Skeletal muscle tissue (tissue), 4 donors: ENCODE results near the gene PKD1L1. TPM values are rescaled to one million over a fixed set of nuclear protein-coding genes. Genes with fewer than 3 reads are reported as not detected.
"Not testable (repeated sequence)": the region's sequence is repeated elsewhere in the genome, so short reads cannot be mapped to it uniquely, and the experiment has no call there.

Source experiments
- H3K27ac ChIP-seq: one replicate; pipeline ENCODE4 v1.7.0; 2013; ENCODE audit warnings: mild to moderate bottlenecking, low read depth, low read length, inconsistent platforms
- H3K27me3 ChIP-seq, 3 donors: one replicate each; pipeline ENCODE4 v1.7.0; 2013; ENCODE audit warnings: low read length in 3 of 3; ENCODE audit not compliant: control insufficient read depth in 3 of 3, insufficient read depth in 3 of 3
- H3K36me3 ChIP-seq, 3 donors: one replicate each; pipeline ENCODE4 v1.7.0; 2013; ENCODE audit warnings: low read length in 3 of 3; ENCODE audit not compliant: control insufficient read depth in 3 of 3, insufficient read depth in 3 of 3
- H3K4me1 ChIP-seq, 3 donors: one replicate each; pipeline ENCODE4 v1.7.0; 2013; ENCODE audit warnings: low read length in 3 of 3, mild to moderate bottlenecking in 3 of 3; ENCODE audit not compliant: control insufficient read depth in 3 of 3, insufficient read depth in 3 of 3
- H3K4me3 ChIP-seq, 3 donors: one replicate each; pipeline ENCODE4 v1.7.0; 2013; ENCODE audit warnings: low read length in 3 of 3
- H3K9ac ChIP-seq, 3 donors: one replicate each; pipeline ENCODE4 v1.7.0; 2013; ENCODE audit warnings: low read length in 3 of 3, mild to moderate bottlenecking in 3 of 3, moderate library complexity in 2 of 3, low read depth in 1 of 3
- H3K9me3 ChIP-seq, 3 donors: one replicate each; pipeline ENCODE4 v1.7.0; 2013; ENCODE audit warnings: low read length in 3 of 3; ENCODE audit not compliant: control insufficient read depth in 3 of 3
- total RNA-seq: library from RNA; depleted of rRNA; stranded (reverse); fragments of >200 nt; gene quantifications from one replicate; pipeline ENCODE4 v1.2.3, GENCODE V29; 2014
- donor health status: Osteomylitis.

PKD1L1 gene
- total RNA-seq, 1 donor from 2014 or later, result 0.52 TPM

DNA sequence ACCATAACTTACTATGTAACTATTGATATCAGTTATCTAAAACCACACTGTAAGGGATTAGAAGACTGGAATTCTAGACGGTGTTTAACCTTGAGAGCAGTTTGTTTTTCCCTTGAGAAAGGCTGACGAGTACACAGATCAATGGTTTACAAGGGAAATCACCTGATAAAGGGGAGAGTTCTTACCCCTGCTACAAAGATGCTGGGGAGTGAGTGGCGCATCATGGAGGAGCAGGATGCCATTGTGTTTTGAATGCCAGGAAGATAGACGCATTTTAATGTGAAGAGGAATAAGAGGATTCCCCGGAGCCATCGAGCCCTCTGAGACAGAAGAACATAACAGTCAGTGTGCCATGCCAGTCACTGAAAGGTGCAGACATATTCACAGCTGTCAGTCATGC lies 145.2 kb downstream of the PKD1L1 start:
- H3K4me3 ChIP-seq, result no peak overlapping the region
- H3K36me3 ChIP-seq, result peaks cover 0 to 4% (median 0%) of the 10 kb centered on the region in 3 donors
- no peaks in the 10 kb centered on the region for H3K27me3 ChIP-seq
- peaks cover 0 to 5% (median 2%) of the 10 kb centered on the region in 3 donors for H3K4me1 ChIP-seq
- H3K9me3 ChIP-seq, result no peaks in the 10 kb centered on the region
- H3K27ac ChIP-seq, result no peak overlapping the region
- no peak overlapping the region for H3K9ac ChIP-seq

GRCh38 chr7:47801423-47801822 lies 146.8 kb downstream of the PKD1L1 start:
- no peaks in the 10 kb centered on the region for H3K9me3 ChIP-seq
- H3K4me3 ChIP-seq, result no peak overlapping the region
- no peaks in the 10 kb centered on the region for H3K4me1 ChIP-seq
- H3K36me3 ChIP-seq, result peaks cover 0 to 4% (median 0%) of the 10 kb centered on the region in 3 donors
- H3K9ac ChIP-seq, result no peak overlapping the region
- H3K27ac ChIP-seq, result no peak overlapping the region
- H3K27me3 ChIP-seq, result no peaks in the 10 kb centered on the region

DNA sequence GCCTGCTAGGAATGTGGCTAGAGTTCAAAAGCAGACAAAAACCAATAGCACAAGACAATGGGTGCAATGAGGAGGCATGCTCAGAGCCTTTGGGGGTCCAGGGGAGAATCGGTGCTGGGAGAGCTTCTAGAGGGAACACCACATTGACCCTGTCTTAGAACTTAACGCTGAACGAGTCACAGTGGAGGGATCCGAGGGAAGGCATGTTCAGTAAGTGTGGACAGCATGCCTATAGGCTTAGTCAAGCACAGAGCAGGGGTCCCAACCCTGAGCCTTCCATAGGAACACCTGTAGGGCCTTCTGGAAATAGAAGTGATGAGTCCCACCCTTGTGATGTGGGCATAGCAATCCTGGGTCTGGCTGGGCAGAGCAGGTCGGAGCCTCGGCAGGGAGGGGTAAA lies 148.7 kb downstream of the PKD1L1 start:
- H3K9ac ChIP-seq, result no peak overlapping the region
- H3K4me3 ChIP-seq, result no peak overlapping the region
- H3K27me3 ChIP-seq, result no peaks in the 10 kb centered on the region
- no peaks in the 10 kb centered on the region for H3K4me1 ChIP-seq
- H3K9me3 ChIP-seq, result no peaks in the 10 kb centered on the region
- peaks cover 0 to 4% (median 0%) of the 10 kb centered on the region in 3 donors for H3K36me3 ChIP-seq
- no peak overlapping the region for H3K27ac ChIP-seq

DNA sequence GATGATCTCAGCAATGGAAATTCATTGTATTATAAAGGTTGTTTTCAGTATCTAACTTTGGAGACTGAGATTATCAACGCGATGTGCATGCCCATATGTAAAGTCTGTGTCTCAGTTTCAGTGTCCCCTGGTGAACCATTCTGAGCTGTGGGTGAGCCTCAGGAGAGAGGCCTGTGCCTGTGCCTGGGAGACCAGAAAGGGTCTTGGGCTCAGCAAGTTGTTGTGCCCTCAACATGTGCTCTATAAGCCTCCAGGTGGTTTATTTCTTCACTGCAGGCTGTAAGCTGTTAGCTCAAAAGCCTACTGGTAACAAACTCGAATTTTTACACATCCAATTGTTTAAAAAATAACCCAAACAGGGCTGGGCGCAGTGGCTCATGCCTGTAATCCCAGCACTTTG lies 151.9 kb downstream of the PKD1L1 start:
- Histone ChIP-seq H3K27ac (no peak overlapping the region), H3K4me1 (no peaks in the 10 kb centered on the region), H3K9ac (no peak overlapping the region), H3K27me3 (no peaks in the 10 kb centered on the region), H3K36me3 (peaks cover 0 to 4% (median 0%) of the 10 kb centered on the region in 3 donors), H3K9me3 (no peaks in the 10 kb centered on the region), H3K4me3 (no peak overlapping the region)

- H3K27ac ChIP-seq, result no peak overlapping the region
- no peak overlapping the region for H3K4me3 ChIP-seq
- no peaks in the 10 kb centered on the region for H3K4me1 ChIP-seq
- peaks cover 0 to 4% (median 0%) of the 10 kb centered on the region in 3 donors for H3K36me3 ChIP-seq
- no peaks in the 10 kb centered on the region for H3K9me3 ChIP-seq
- no peaks in the 10 kb centered on the region for H3K27me3 ChIP-seq
- no peak overlapping the region for H3K9ac ChIP-seq
Observed at GRCh38 chr7:47795631-47796030, 152.6 kb downstream of the PKD1L1 start.

DNA sequence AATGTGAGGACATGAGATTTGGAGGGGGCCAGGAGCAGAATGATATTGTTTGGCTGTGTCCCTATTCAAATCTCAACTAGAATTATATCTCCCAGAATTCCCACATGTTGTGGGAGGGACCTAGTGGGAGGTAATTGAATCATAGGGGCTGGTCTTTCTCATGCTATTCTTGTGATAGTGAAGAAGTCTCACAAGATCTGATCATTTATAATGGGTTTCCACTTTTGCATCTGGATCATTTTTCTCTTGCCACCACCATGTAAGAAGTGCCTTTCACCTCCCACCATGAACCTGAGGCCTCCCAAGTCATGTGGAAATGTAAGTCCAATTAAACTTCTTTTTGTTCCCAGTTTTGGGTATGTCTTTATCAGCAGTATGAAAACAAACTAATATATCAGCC lies 153.1 kb downstream of the PKD1L1 start:
- not testable (repeated sequence) for H3K27ac ChIP-seq, H3K9me3 ChIP-seq, H3K4me3 ChIP-seq, H3K4me1 ChIP-seq, H3K36me3 ChIP-seq, H3K9ac ChIP-seq, H3K27me3 ChIP-seq

GRCh38 chr7:47794016-47794415 lies 154.2 kb downstream of the PKD1L1 start:
- no peak overlapping the region for H3K9ac ChIP-seq
- no peaks in the 10 kb centered on the region for H3K36me3 ChIP-seq
- no peaks in the 10 kb centered on the region for H3K4me1 ChIP-seq
- no peak overlapping the region for H3K27ac ChIP-seq
- no peaks in the 10 kb centered on the region for H3K27me3 ChIP-seq
- no peak overlapping the region for H3K4me3 ChIP-seq
- no peaks in the 10 kb centered on the region for H3K9me3 ChIP-seq

DNA sequence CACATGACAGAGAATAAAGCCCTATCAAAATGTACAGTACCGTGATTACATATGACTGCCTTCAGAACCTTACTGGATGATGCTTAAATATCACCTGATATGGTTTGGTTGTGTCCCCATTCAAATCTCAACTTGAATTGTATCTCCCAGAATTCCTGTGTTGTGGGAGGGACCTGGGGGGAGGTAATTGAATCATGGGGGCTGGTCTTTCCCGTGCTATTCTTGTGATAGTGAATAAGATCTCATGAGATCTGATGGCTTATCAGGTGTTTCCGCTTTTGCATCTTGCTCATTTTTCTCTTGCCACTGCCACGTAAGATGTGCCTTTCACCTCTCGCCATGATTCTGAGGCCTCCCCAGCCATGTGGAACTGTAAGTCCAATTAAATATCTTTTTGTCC lies 155.1 kb downstream of the PKD1L1 start:
- not testable (repeated sequence) for H3K36me3 ChIP-seq, H3K4me1 ChIP-seq, H3K27me3 ChIP-seq, H3K27ac ChIP-seq, H3K9ac ChIP-seq, H3K4me3 ChIP-seq, H3K9me3 ChIP-seq

- H3K27me3 ChIP-seq, result no peaks in the 10 kb centered on the region
- H3K36me3 ChIP-seq, result no peaks in the 10 kb centered on the region
- H3K4me3 ChIP-seq, result no peak overlapping the region
- H3K9me3 ChIP-seq, result no peaks in the 10 kb centered on the region
- no peak overlapping the region for H3K9ac ChIP-seq
- no peaks in the 10 kb centered on the region for H3K4me1 ChIP-seq
- no peak overlapping the region for H3K27ac ChIP-seq
Observed at GRCh38 chr7:47792521-47793121, 155.6 kb downstream of the PKD1L1 start.

DNA sequence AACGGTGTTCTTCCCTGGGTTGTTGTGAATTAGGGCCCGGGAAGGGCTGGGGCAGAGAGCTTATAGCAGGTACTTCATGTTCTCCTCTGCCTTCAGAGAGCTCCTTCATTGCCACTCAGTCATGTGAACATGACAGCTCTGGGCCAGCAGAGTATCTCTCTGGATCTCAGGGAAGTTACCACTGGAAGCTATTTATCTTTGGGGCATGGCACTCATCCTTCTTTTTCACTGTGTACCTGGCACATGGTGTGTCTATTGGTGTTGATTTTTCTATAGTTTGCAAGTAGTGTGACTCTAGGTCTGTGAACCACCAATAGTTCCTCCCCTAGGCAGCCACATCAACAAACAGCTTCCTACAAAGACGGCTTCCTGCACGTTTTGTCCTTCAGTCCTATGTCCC lies 156.6 kb downstream of the PKD1L1 start:
- no peaks in the 10 kb centered on the region for H3K9me3 ChIP-seq
- no peaks in the 10 kb centered on the region for H3K36me3 ChIP-seq
- H3K9ac ChIP-seq, result no peak overlapping the region
- no peak overlapping the region for H3K27ac ChIP-seq
- no peak overlapping the region for H3K4me3 ChIP-seq
- H3K4me1 ChIP-seq, result peaks cover 0 to 2% (median 0%) of the 10 kb centered on the region in 3 donors
- no peaks in the 10 kb centered on the region for H3K27me3 ChIP-seq
